Esophagus squamous epithelium (tissue), 5 donors: ENCODE data around the gene FAAH2. TPM values are rescaled to one million over a fixed set of nuclear protein-coding genes. Genes with fewer than 3 reads are reported as not detected.

Experiments
- DNase-seq: peaks from one replicate; lab custom pipeline; 2025; lab: John Stamatoyannopoulos, UW
- H3K27ac ChIP-seq, 4 donors: fragments of 200-600 bp; sonication (generic); one replicate each; pipeline ENCODE4 v1.5.1; 2016 to 2019; ENCODE audit warnings: mild to moderate bottlenecking in 1 of 4
- H3K27me3 ChIP-seq, 4 donors: fragments of 200-600 bp; sonication (generic); 1 replicate in 3 of 4; 2 replicates in 1 of 4; pipeline versions ENCODE4 v1.5.1 to v1.6.0; 2017 to 2021; ENCODE audit warnings: antibody characterized with exemption in 1 of 4
- H3K36me3 ChIP-seq, 3 donors: fragments of 200-600 bp; sonication (generic); one replicate each; pipeline ENCODE4 v1.5.1; 2016 to 2019
- H3K4me1 ChIP-seq, 3 donors: fragments of 200-600 bp; sonication (generic); one replicate each; pipeline ENCODE4 v1.5.1; 2017 to 2019
- H3K4me3 ChIP-seq, 4 donors: fragments of 200-600 bp; sonication (generic); 1 replicate in 3 of 4; 2 replicates in 1 of 4; pipeline ENCODE4 v1.5.1; 2016 to 2019; ENCODE audit warnings: mild to moderate bottlenecking in 2 of 4, moderate library complexity in 1 of 4
- H3K9me3 ChIP-seq, 3 donors: fragments of 200-600 bp; sonication (generic); one replicate each; pipeline ENCODE4 v1.5.1; 2016 to 2019
- CTCF ChIP-seq, 6 experiments: fragments of 450-650 bp in 4 of 6; fragments of 200-600 bp in 2 of 6; sonication (generic) in 2 of 6; IDR thresholded peaks; one replicate each; pipeline ENCODE4 v1.5.1; 2016 to 2019; ENCODE audit warnings: antibody characterized with exemption in 6 of 6, mild to moderate bottlenecking in 4 of 6, moderate library complexity in 4 of 6
- POLR2A ChIP-seq, 4 donors: fragments of 450-650 bp; IDR thresholded peaks; one replicate each; pipeline ENCODE4 v1.6.1; 2017; ENCODE audit warnings: antibody characterized with exemption in 4 of 4, mild to moderate bottlenecking in 4 of 4, moderate library complexity in 3 of 4
- WGBS, 2 donors: methylation state at CpG; one replicate each; pipeline ENCODE4 v1.1.5; 2018; 5-methylcytosine and 5-hydroxymethylcytosine counted together
- intact Hi-C: fragments of 100-400 bp; cut with DNase I; formaldehyde crosslinking; loops from one replicate; pipeline ENCODE4 v1.15.0; 2022
- total RNA-seq, 4 donors: library from RNA; depleted of rRNA; stranded (reverse); fragments of >200 nt; gene quantifications; one replicate each; pipeline ENCODE4 v1.1.0, GENCODE V29; 2016
- donor health status: DM: yes; HTN: yes; CAD: no.

The FAAH2 gene
- total RNA-seq, 4 donors from 2014 or later: 7.2 to 16.1 (median 10.1) TPM

GRCh38 chrX:57451426-57452020 is 165.0 kb downstream of the FAAH2 start:
- H3K27me3 ChIP-seq: no peaks in the 10 kb centered on the region
- intact Hi-C loops: no loop called here
- no peak for DNase-seq

GRCh38 chrX:57453901-57454300 is 167.4 kb downstream of the FAAH2 start:
- intact Hi-C loops: no loop called here
- Histone ChIP-seq H3K27ac (no peak overlapping the region), H3K4me3 (no peak overlapping the region), H3K4me1 (no peaks in the 10 kb centered on the region), H3K27me3 (no peaks in the 10 kb centered on the region), H3K9me3 (peaks cover 0 to 10% (median 0%) of the 10 kb centered on the region in 3 donors), H3K36me3 (no peaks in the 10 kb centered on the region)
- no peak for DNase-seq
- 40 to 55% methylated on average over 1 to 2 of the region's 4 CpGs for WGBS, 2 donors
- TF ChIP-seq POLR2A (IDR thresholded peaks at IDR 0.05) (no peak), CTCF (IDR thresholded peaks at IDR 0.05) (peak in 5 of 6 experiments; percentile 11 to 42 (median 28))

More at GRCh38 chrX:57451426-57452020, 165.0 kb downstream of the FAAH2 start:
- H3K4me1 ChIP-seq: no peaks in the 10 kb centered on the region
- H3K27ac ChIP-seq: no peak overlapping the region
- no peaks in the 10 kb centered on the region for H3K9me3 ChIP-seq
- TF ChIP-seq CTCF (IDR thresholded peaks at IDR 0.05) (no peak), POLR2A (IDR thresholded peaks at IDR 0.05) (no peak)
- 47 to 78% methylated on average over 3 of the region's 3 CpGs for WGBS, 2 donors
- no peak overlapping the region for H3K4me3 ChIP-seq
- no peaks in the 10 kb centered on the region for H3K36me3 ChIP-seq

GRCh38 chrX:57481514-57481913 is 195.0 kb downstream of the FAAH2 start:
- TF ChIP-seq POLR2A (IDR thresholded peaks at IDR 0.05) (no peak), CTCF (IDR thresholded peaks at IDR 0.05) (no peak)
- Histone ChIP-seq H3K27ac (no peak overlapping the region), H3K4me1 (no peaks in the 10 kb centered on the region), H3K36me3 (no peaks in the 10 kb centered on the region), H3K9me3 (no peaks in the 10 kb centered on the region), H3K27me3 (no peaks in the 10 kb centered on the region), H3K4me3 (no peak overlapping the region)
- intact Hi-C loops: no loop called here
- WGBS, 2 donors: 60% methylated on average over 1 to 2 of the region's 6 CpGs
- no peak for DNase-seq

- DNase-seq: no peak
- intact Hi-C loops: no loop called here
- Histone ChIP-seq H3K36me3 (no peaks in the 10 kb centered on the region), H3K27me3 (no peaks in the 10 kb centered on the region), H3K27ac (no peak overlapping the region), H3K9me3 (no peaks in the 10 kb centered on the region), H3K4me1 (no peaks in the 10 kb centered on the region), H3K4me3 (no peak overlapping the region)
- TF ChIP-seq CTCF (IDR thresholded peaks at IDR 0.05) (no peak), POLR2A (IDR thresholded peaks at IDR 0.05) (no peak)
- 86% methylated on average over 1 of the region's 5 CpGs; no CpG with 5 or more reads in 1 of the 2 donors for WGBS, 2 donors
Measured at GRCh38 chrX:57516491-57516890, 230.0 kb downstream of the FAAH2 start.

GRCh38 chrX:57519578-57520118 is 233.1 kb downstream of the FAAH2 start:
- H3K36me3 ChIP-seq: no peaks in the 10 kb centered on the region
- H3K4me1 ChIP-seq: no peaks in the 10 kb centered on the region
- H3K27ac ChIP-seq: no peak overlapping the region
- no peak overlapping the region for H3K4me3 ChIP-seq
- intact Hi-C loops: no loop called here
- DNase-seq: no peak
- WGBS, 2 donors: 22 to 62% methylated on average over 2 of the region's 2 CpGs
- peaks cover 0 to 3% (median 0%) of the 10 kb centered on the region in 3 donors for H3K9me3 ChIP-seq
- H3K27me3 ChIP-seq: no peaks in the 10 kb centered on the region
- no peak for TF ChIP-seq CTCF (IDR thresholded peaks at IDR 0.05)
- TF ChIP-seq POLR2A (IDR thresholded peaks at IDR 0.05): no peak
